Fibroblast of lung (primary cell): ENCODE measurements around the gene LSMEM2. TPM values are rescaled to one million over a fixed set of nuclear protein-coding genes. Genes with fewer than 3 reads are reported as not detected.
"Not testable (repeated sequence)": the region's sequence is repeated elsewhere in the genome, so short reads cannot be mapped to it uniquely, and the experiment has no call there.

ENCODE experiments used
- DNase-seq, 2 donors: peaks; one replicate each; pipeline versions ENCODE4 v3.0.0 to v3.0.0-alpha.2; 2010; ENCODE audit warnings: low read depth in 2 of 2
- H2AFZ ChIP-seq: 2 replicates; pipeline ENCODE4 v1.5.1; 2012; ENCODE audit warnings: low read length, control low read depth, inconsistent platforms
- H3K27ac ChIP-seq: 2 replicates; pipeline ENCODE4 v1.5.1; 2011; ENCODE audit warnings: low read length, control low read depth; ENCODE audit not compliant: insufficient read depth
- H3K27me3 ChIP-seq: 2 replicates; pipeline ENCODE4 v1.5.1; 2011; ENCODE audit warnings: mild to moderate bottlenecking, low read length; ENCODE audit not compliant: control insufficient read depth, insufficient read depth
- H3K36me3 ChIP-seq: 2 replicates; pipeline ENCODE4 v1.5.1; 2011; ENCODE audit warnings: low read length; ENCODE audit not compliant: control insufficient read depth, insufficient read depth
- H3K4me1 ChIP-seq: 2 replicates; pipeline ENCODE4 v1.5.1; 2011; ENCODE audit warnings: low read length; ENCODE audit not compliant: control insufficient read depth, insufficient read depth; ENCODE audit errors: extremely low read depth
- H3K4me2 ChIP-seq: 2 replicates; pipeline ENCODE4 v1.5.1; 2011; ENCODE audit warnings: low read length, control low read depth; ENCODE audit not compliant: insufficient read depth; ENCODE audit errors: extremely low read depth
- H3K4me3 ChIP-seq, 4 experiments: fragments of 200-600 bp in 1 of 4; sonication (generic) in 1 of 4; replicated peaks in 1 of 4; 2 replicates each; pipeline ENCODE4 v1.5.1; 2011 to 2016; ENCODE audit warnings: low read length in 4 of 4, low read depth in 3 of 4, mild to moderate bottlenecking in 3 of 4, control low read depth in 2 of 4, inconsistent platforms in 1 of 4, mixed read lengths in 1 of 4; ENCODE audit not compliant: insufficient read depth in 1 of 4; ENCODE audit errors: control extremely low read depth in 1 of 4
- H3K79me2 ChIP-seq: 2 replicates; pipeline ENCODE4 v1.5.1; 2012; ENCODE audit warnings: mild to moderate bottlenecking, low read length, inconsistent platforms; ENCODE audit not compliant: control insufficient read depth, insufficient read depth
- H3K9ac ChIP-seq: 2 replicates; pipeline ENCODE4 v1.5.1; 2011; ENCODE audit warnings: mild to moderate bottlenecking, low read length, control low read depth; ENCODE audit not compliant: insufficient read depth
- H3K9me3 ChIP-seq: 2 replicates; pipeline ENCODE4 v1.5.1; 2012; ENCODE audit warnings: low read depth, low read length; ENCODE audit not compliant: control insufficient read depth, insufficient read depth
- H4K20me1 ChIP-seq: 2 replicates; pipeline ENCODE4 v1.5.1; 2011; ENCODE audit warnings: low read length; ENCODE audit not compliant: control insufficient read depth, insufficient read depth; ENCODE audit errors: extremely low read depth
- CTCF ChIP-seq, 2 donors: IDR thresholded peaks in 1 of 2; conservative IDR thresholded peaks in 1 of 2; 1 replicate in 1 of 2; 2 replicates in 1 of 2; pipeline ENCODE4 v1.5.1; 2011 to 2012; ENCODE audit warnings: low read length in 2 of 2, control low read depth in 1 of 2, inconsistent platforms in 1 of 2, low read depth in 1 of 2, mild to moderate bottlenecking in 1 of 2
- EZH2 ChIP-seq: IDR thresholded peaks from 2 replicates; pipeline ENCODE4 v1.5.1; 2012; ENCODE audit warnings: low read length, control low read depth, mild to moderate bottlenecking; ENCODE audit errors: missing control alignments
- polyA plus RNA-seq, 2 donors: library from polyadenylated mRNA; depleted of rRNA in 1 of 2; stranded (reverse) in 1 of 2; unstranded in 1 of 2; fragments of >200 nt; gene quantifications; 2 replicates each; pipeline ENCODE4 v1.2.1, GENCODE V29; 2011 to 2012; ENCODE audit warnings: missing spikeins in 1 of 2
- total RNA-seq: library from RNA; depleted of rRNA; stranded (reverse); fragments of >200 nt; gene quantifications from 2 replicates; pipeline ENCODE4 v1.2.1, GENCODE V29; 2014

Gene LSMEM2
- total and polyA plus RNA-seq, 2 donors (not counting 1 experiment from before 2014, with no cell fraction given) = not detected

- Histone ChIP-seq H2AFZ (no peak overlapping the region), H3K27ac (no peak overlapping the region), H3K4me3 (no peak overlapping the region), H3K9me3 (no peaks in the 10 kb centered on the region), H3K27me3 (no peaks in the 10 kb centered on the region), H4K20me1 (no peaks in the 10 kb centered on the region), H3K36me3 (no peaks in the 10 kb centered on the region), H3K79me2 (no peaks in the 10 kb centered on the region), H3K9ac (no peak overlapping the region), H3K4me2 (no peak overlapping the region), H3K4me1 (peaks cover 43% of the 10 kb centered on the region)
- DNase-seq = no peak
- TF ChIP-seq CTCF (conservative IDR thresholded peaks at IDR 0.05 in 1 of 2, IDR thresholded peaks at IDR 0.05 in 1 of 2; ENCODE audit: low read depth in 1 of 2, low read length in 2 of 2) (no peak), EZH2 (no peak)
These were observed 7.5 kb upstream of the LSMEM2 start for GRCh38 chr3:50271314-50271936.

DNA sequence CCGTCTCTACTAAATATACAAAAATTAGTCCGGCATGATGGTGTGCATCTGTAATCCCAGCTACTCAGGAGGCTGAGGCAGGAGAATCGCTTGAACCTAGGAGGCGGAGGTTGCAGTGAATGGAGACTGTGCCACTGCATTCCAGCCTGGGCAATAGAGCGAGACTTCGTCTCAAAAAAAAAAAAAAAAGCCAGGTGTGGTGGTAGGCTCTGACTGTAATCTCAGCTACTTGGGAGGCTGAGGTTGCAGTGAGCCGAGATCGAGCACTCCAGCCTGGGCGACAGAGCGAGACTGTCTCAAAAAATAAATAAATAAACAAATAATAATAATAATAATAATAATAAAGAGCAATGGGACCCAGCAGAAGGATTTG is 6.4 kb upstream of the LSMEM2 start:
- H3K9me3 ChIP-seq, H3K36me3 ChIP-seq, H4K20me1 ChIP-seq, H3K4me3 ChIP-seq, H3K79me2 ChIP-seq, H2AFZ ChIP-seq, H3K9ac ChIP-seq, DNase-seq, H3K27ac ChIP-seq, H3K27me3 ChIP-seq: not testable (repeated sequence)
- peak overlapping the region; percentile 75 for H3K4me2 ChIP-seq
- peaks cover 42% of the 10 kb centered on the region for H3K4me1 ChIP-seq

DNA sequence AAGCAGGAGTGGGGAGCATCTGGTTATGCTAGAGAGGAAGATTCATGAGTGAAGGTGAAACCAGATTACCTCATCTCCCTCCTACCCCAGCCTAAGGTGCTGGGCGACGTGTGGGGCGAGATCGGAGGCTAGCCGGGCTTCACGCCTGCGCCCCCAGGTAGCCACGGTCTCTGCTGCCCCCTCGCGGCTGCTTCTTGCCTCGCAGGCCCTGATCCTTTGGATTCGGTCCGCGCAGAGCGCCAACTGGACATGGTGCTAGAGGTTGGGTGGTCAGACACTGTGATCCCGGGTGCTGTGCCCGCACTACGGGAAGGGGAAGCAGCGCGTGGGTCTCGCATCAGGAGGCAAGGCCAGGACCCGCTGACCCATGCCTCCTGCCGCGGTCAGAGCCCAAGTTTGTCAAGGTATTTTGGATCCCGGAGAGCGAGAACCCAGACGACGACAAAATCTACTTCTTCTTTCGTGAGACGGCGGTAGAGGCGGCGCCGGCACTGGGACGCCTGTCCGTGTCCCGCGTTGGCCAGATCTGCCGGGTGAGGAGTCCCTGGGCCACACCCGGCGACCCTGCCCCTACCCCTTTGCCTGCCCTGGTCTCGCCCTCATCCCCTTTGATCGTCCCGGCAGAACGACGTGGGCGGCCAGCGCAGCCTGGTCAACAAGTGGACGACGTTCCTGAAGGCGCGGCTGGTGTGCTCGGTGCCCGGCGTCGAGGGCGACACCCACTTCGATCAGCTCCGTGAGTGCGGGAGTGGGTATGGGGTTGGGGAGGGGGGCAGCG is 5.8 kb upstream of the LSMEM2 start:
- Histone ChIP-seq H3K79me2 (no peaks in the 10 kb centered on the region), H3K4me2 (peak overlapping the region; percentile 75), H3K36me3 (no peaks in the 10 kb centered on the region), H3K27ac (no peak overlapping the region), H3K27me3 (no peaks in the 10 kb centered on the region), H3K9ac (no peak overlapping the region), H3K4me1 (peaks cover 37% of the 10 kb centered on the region), H3K4me3 (peak overlapping the region in 3 of 4 experiments; percentile 28 to 40 (median 40)), H3K9me3 (no peaks in the 10 kb centered on the region), H2AFZ (peak overlapping the region; percentile 69), H4K20me1 (no peaks in the 10 kb centered on the region)
- TF ChIP-seq CTCF (conservative IDR thresholded peaks at IDR 0.05 in 1 of 2, IDR thresholded peaks at IDR 0.05 in 1 of 2; ENCODE audit: low read depth in 1 of 2, low read length in 2 of 2) (peak; percentile 93), EZH2 (peak; percentile 47)
- peak; percentile 53 to 66 for DNase-seq
